T-cell (primary cell): ENCODE data around the gene TMEM232. TPM values are rescaled to one million over a fixed set of nuclear protein-coding genes. Genes with fewer than 3 reads are reported as not detected.

Experiments
- ATAC-seq, 4 experiments: fragments of 200-7000 bp in 3 of 4; fragments of 150-1000 bp in 1 of 4; cut with Tn5 transposase; replicated peaks in 1 of 4; 1 replicate in 3 of 4; 2 replicates in 1 of 4; pipeline ENCODE4 v1.10.0; 2021; ENCODE audit warnings: moderate library complexity in 3 of 4, mild to moderate bottlenecking in 2 of 4, moderate number of reproducible peaks in 1 of 4
- CTCF ChIA-PET, 2 donors: fragments of 300-600 bp; sonication (Branson Sonifier 250); formaldehyde crosslinking; loops; one replicate each; lab custom pipeline; 2022; ENCODE audit warnings: antibody characterized with exemption in 2 of 2; lab: Charles Lee
- POLR2A ChIA-PET, 2 donors: fragments of 300-600 bp; sonication (Branson Sonifier 250); formaldehyde crosslinking; loops; one replicate each; lab custom pipeline; 2022; ENCODE audit warnings: antibody characterized with exemption in 2 of 2; lab: Charles Lee
- DNase-seq, 35 experiments: peaks; one replicate each; pipeline versions ENCODE4 v3.0.0 to v3.0.0-alpha.2; 2013 to 2023
- H3K27ac ChIP-seq: one replicate; pipeline ENCODE4 v1.5.1; 2013; ENCODE audit warnings: low read length
- H3K27me3 ChIP-seq, 2 experiments: replicated peaks in 1 of 2; 1 replicate in 1 of 2; 2 replicates in 1 of 2; pipeline versions ENCODE4 v1.6.1 to v1.7.0; 2013; ENCODE audit warnings: low read length in 1 of 2, mixed read lengths in 1 of 2; ENCODE audit not compliant: control insufficient read depth in 2 of 2, insufficient read depth in 2 of 2; ENCODE audit errors: extremely low read depth in 1 of 2
- H3K36me3 ChIP-seq, 2 donors: 1 replicate in 1 of 2; 2 replicates in 1 of 2; pipeline versions ENCODE4 v1.6.1 to v1.7.0; 2013; ENCODE audit warnings: low read length in 1 of 2; ENCODE audit not compliant: control insufficient read depth in 2 of 2, insufficient read depth in 1 of 2; ENCODE audit errors: extremely low read depth in 1 of 2
- H3K4me1 ChIP-seq, 2 experiments: 1 replicate in 1 of 2; 2 replicates in 1 of 2; pipeline versions ENCODE4 v1.6.1 to v1.7.0; 2013; ENCODE audit warnings: low read length in 2 of 2, mixed read lengths in 1 of 2; ENCODE audit not compliant: insufficient read depth in 2 of 2, control insufficient read depth in 1 of 2; ENCODE audit errors: extremely low read depth in 1 of 2
- H3K4me3 ChIP-seq, 2 donors: 1 replicate in 1 of 2; 2 replicates in 1 of 2; pipeline versions ENCODE4 v1.5.1 to v1.7.0; 2013; ENCODE audit warnings: mild to moderate bottlenecking in 2 of 2, low read length in 1 of 2, moderate library complexity in 1 of 2; ENCODE audit not compliant: control insufficient read depth in 1 of 2; ENCODE audit errors: extremely low read depth in 1 of 2
- H3K9me3 ChIP-seq: 2 replicates; pipeline ENCODE4 v1.7.0; 2013
- H3K27ac Mint-ChIP-seq, 2 donors: one replicate each; pipeline ENCODE4 v1.8.0; 2020 to 2021; ENCODE audit warnings: mild to moderate bottlenecking in 2 of 2, mixed read lengths in 2 of 2
- H3K27me3 Mint-ChIP-seq, 2 donors: one replicate each; pipeline ENCODE4 v1.8.0; 2021 to 2022; ENCODE audit warnings: mixed read lengths in 2 of 2
- H3K36me3 Mint-ChIP-seq: one replicate; pipeline ENCODE4 v1.8.0; 2021; ENCODE audit warnings: mixed read lengths
- H3K4me1 Mint-ChIP-seq, 3 donors: one replicate each; pipeline ENCODE4 v1.8.0; 2020 to 2022; ENCODE audit warnings: mixed read lengths in 3 of 3, mild to moderate bottlenecking in 1 of 3
- H3K4me3 Mint-ChIP-seq, 3 donors: one replicate each; pipeline ENCODE4 v1.8.0; 2020 to 2022; ENCODE audit warnings: mild to moderate bottlenecking in 3 of 3, mixed read lengths in 3 of 3, moderate library complexity in 3 of 3
- H3K9me3 Mint-ChIP-seq, 3 donors: one replicate each; pipeline ENCODE4 v1.8.0; 2020 to 2022; ENCODE audit warnings: mixed read lengths in 3 of 3
- whole genome bisulfite sequencing: methylation state at CpG from one replicate; pipeline ENCODE4 v1.1.5; 2013; ENCODE audit warnings: missing lambda C conversion rate; ENCODE audit not compliant: insufficient coverage; 5-methylcytosine and 5-hydroxymethylcytosine counted together
- total RNA-seq, 35 experiments: library from RNA in 6 of 35; stranded (reverse) in 6 of 35; fragments of 120-200 nt in 1 of 35; gene quantifications; one replicate each; pipeline versions ENCODE4 v1.2.1 to v1.2.4 and lab custom pipeline; 2013 to 2026

Gene TMEM232
- total RNA-seq, 5 donors from 2014 or later (not counting 1 experiment from before 2014, with no cell fraction given) = 1.1 to 2.9 (median 1.5) TPM

DNA sequence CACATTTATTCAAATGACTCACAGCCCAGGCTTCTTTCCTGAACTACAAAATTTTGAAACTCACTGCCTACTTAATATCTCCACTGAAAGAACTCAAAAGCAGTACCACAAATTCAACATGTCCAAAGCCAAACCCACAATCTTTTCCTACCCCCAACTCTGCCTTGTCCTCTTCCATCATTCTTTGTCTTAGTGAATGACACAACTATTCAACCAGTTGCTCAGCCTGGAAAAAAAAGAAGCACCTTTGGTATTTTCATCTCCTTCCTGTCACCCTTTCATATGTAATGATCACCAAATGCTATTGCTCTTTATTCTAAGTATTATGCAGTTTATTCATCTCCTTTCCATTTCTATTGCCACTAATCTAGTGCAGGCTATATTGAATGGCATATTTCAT, 216.3 kb downstream of the TMEM232 start:
- Mint-ChIP-seq H3K4me1 (no peaks in the 10 kb centered on the region), H3K27me3 (peaks cover 0 to 14% of the 10 kb centered on the region in 2 donors), H3K27ac (no peak overlapping the region), H3K9me3 (no peaks in the 10 kb centered on the region), H3K36me3 (no peaks in the 10 kb centered on the region), H3K4me3 (no peak overlapping the region)
- Histone ChIP-seq H3K9me3 (no peaks in the 10 kb centered on the region), H3K27ac (no peak overlapping the region), H3K4me3 (no peak overlapping the region), H3K27me3 (no peaks in the 10 kb centered on the region), H3K4me1 (no peaks in the 10 kb centered on the region), H3K36me3 (no peaks in the 10 kb centered on the region)
- CTCF ChIA-PET = no interaction called here
- ATAC-seq (no peak), DNase-seq (no peak)
- POLR2A ChIA-PET = no interaction called here

DNA sequence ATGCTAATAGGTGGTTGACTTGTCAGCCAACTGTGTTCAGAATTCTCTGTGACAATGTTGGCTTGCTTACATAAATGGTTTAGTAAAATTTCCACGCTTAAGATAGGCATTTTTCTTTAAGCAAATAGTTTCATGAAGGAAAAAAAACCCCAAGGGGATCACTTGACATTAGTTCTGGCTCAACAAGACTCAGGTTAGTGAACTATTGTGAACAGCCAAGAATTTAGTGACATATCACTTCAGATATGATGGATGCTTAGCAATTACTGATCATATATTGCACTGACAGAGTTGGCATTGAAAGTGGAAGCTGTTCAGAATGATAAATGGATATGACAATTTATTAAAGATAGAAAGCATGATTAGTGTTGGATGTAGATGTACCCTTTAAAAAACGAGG, 218.5 kb downstream of the TMEM232 start:
- Histone ChIP-seq H3K4me1 (no peaks in the 10 kb centered on the region), H3K36me3 (no peaks in the 10 kb centered on the region), H3K9me3 (no peaks in the 10 kb centered on the region), H3K4me3 (no peak overlapping the region), H3K27ac (no peak overlapping the region), H3K27me3 (no peaks in the 10 kb centered on the region)
- 40% methylated on average over 1 of the region's 2 CpGs for WGBS
- H3K27me3 Mint-ChIP-seq = peaks cover 0 to 11% of the 10 kb centered on the region in 2 donors
- H3K4me1 Mint-ChIP-seq = no peaks in the 10 kb centered on the region
- no peaks in the 10 kb centered on the region for H3K9me3 Mint-ChIP-seq
- ATAC-seq (no peak), DNase-seq (no peak)
- ChIA-PET POLR2A (no interaction called here), CTCF (interaction anchor here in 1 of 2 donors (0.7 kb wide), 1 partner anchor 365 kb away, joined by 3 read pairs; no protein-coding TSS in a partner anchor)
- no peak overlapping the region for H3K4me3 Mint-ChIP-seq
- no peak overlapping the region for H3K27ac Mint-ChIP-seq
- H3K36me3 Mint-ChIP-seq = no peaks in the 10 kb centered on the region

GRCh38 chr5:110506378-110506777, 220.1 kb downstream of the TMEM232 start:
- POLR2A ChIA-PET = no interaction called here
- Histone ChIP-seq H3K36me3 (no peaks in the 10 kb centered on the region), H3K4me3 (no peak overlapping the region), H3K27ac (no peak overlapping the region), H3K4me1 (no peaks in the 10 kb centered on the region), H3K9me3 (no peaks in the 10 kb centered on the region), H3K27me3 (no peaks in the 10 kb centered on the region)
- no peak for ATAC-seq
- H3K4me3 Mint-ChIP-seq = no peak overlapping the region
- H3K27ac Mint-ChIP-seq = no peak overlapping the region
- CTCF ChIA-PET = no interaction called here
- no peaks in the 10 kb centered on the region for H3K9me3 Mint-ChIP-seq
- peaks cover 0 to 10% of the 10 kb centered on the region in 2 donors for H3K27me3 Mint-ChIP-seq
- no peak for DNase-seq
- H3K4me1 Mint-ChIP-seq = no peaks in the 10 kb centered on the region
- no peaks in the 10 kb centered on the region for H3K36me3 Mint-ChIP-seq

DNA sequence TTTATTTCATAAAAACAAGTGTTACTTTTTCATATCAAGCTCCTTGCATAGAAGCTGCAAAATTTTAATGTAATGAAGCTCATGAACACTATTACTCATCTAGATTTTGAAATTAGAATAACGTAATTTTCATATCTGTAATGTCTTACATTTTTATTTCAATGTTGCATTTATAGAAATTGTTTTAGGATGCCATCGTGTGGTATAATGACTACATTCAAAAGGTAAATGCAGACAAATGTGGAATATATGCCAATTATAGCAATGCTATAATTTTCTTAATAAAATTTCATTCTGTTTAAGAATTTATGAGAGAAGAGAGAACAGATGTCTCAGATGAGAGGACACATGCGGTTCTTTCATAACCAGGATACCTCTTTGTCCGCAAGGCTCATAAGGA, 230.2 kb downstream of the TMEM232 start:
- no CpG with 5 or more reads among the region's 4 CpGs for WGBS
- Histone ChIP-seq H3K9me3 (no peaks in the 10 kb centered on the region), H3K4me1 (no peaks in the 10 kb centered on the region), H3K36me3 (no peaks in the 10 kb centered on the region), H3K4me3 (no peak overlapping the region), H3K27me3 (no peaks in the 10 kb centered on the region), H3K27ac (no peak overlapping the region)
- no peaks in the 10 kb centered on the region for H3K4me1 Mint-ChIP-seq
- no peak overlapping the region for H3K4me3 Mint-ChIP-seq
- H3K9me3 Mint-ChIP-seq = no peaks in the 10 kb centered on the region
- no peaks in the 10 kb centered on the region for H3K36me3 Mint-ChIP-seq
- ChIA-PET CTCF (no interaction called here), POLR2A (no interaction called here)
- no peaks in the 10 kb centered on the region for H3K27me3 Mint-ChIP-seq
- DNase-seq = no peak
- no peak overlapping the region for H3K27ac Mint-ChIP-seq
- no peak for ATAC-seq

- CTCF ChIA-PET = no interaction called here
Measured at GRCh38 chr5:110492446-110492845, 234.0 kb downstream of the TMEM232 start.

DNA sequence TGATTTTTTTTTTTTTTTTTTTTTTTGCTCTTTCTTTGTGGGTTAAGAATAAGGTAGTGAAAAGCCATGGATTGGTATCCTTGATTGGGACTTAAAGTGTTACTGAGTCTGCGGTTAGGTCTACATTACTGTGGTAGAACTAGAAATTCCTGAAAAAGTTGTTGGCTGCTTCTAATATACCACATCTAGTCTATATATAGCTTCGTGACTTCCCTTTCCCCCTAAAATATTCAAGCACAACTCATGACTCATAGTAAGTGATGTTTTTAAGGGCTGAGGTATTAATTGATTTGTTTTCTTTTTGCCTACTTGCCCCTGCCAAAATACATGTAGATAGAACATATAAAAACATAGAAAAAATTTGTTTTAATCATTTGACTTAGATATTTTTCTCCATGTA, 247.6 kb downstream of the TMEM232 start:
- ChIA-PET POLR2A (no interaction called here), CTCF (no interaction called here)
- H3K4me3 Mint-ChIP-seq = no peak overlapping the region
- Histone ChIP-seq H3K36me3 (no peaks in the 10 kb centered on the region), H3K4me3 (no peak overlapping the region), H3K9me3 (no peaks in the 10 kb centered on the region), H3K4me1 (no peaks in the 10 kb centered on the region), H3K27ac (no peak overlapping the region), H3K27me3 (no peaks in the 10 kb centered on the region)
- H3K36me3 Mint-ChIP-seq = no peaks in the 10 kb centered on the region
- WGBS = no CpG with 5 or more reads among the region's 2 CpGs
- H3K27ac Mint-ChIP-seq = no peak overlapping the region
- peaks cover 2 to 14% (median 7%) of the 10 kb centered on the region in 3 donors for H3K9me3 Mint-ChIP-seq
- ATAC-seq = no peak
- no peak for DNase-seq
- H3K4me1 Mint-ChIP-seq = no peaks in the 10 kb centered on the region
- H3K27me3 Mint-ChIP-seq = peaks cover 0 to 10% of the 10 kb centered on the region in 2 donors

More at GRCh38 chr5:110492446-110492845, 234.0 kb downstream of the TMEM232 start:
- DNase-seq (no peak), ATAC-seq (no peak)
- POLR2A ChIA-PET = no interaction called here
- Mint-ChIP-seq H3K27ac (no peak overlapping the region), H3K36me3 (no peaks in the 10 kb centered on the region), H3K4me3 (no peak overlapping the region), H3K4me1 (no peaks in the 10 kb centered on the region), H3K27me3 (peaks cover 2 to 4% of the 10 kb centered on the region in 2 donors), H3K9me3 (peaks cover 0 to 5% (median 0%) of the 10 kb centered on the region in 3 donors)
- no peaks in the 10 kb centered on the region for H3K4me1 ChIP-seq
- H3K4me3 ChIP-seq = no peak overlapping the region
- no peak overlapping the region for H3K27ac ChIP-seq
- H3K27me3 ChIP-seq = no peaks in the 10 kb centered on the region
- H3K36me3 ChIP-seq = no peaks in the 10 kb centered on the region
- no peaks in the 10 kb centered on the region for H3K9me3 ChIP-seq

DNA sequence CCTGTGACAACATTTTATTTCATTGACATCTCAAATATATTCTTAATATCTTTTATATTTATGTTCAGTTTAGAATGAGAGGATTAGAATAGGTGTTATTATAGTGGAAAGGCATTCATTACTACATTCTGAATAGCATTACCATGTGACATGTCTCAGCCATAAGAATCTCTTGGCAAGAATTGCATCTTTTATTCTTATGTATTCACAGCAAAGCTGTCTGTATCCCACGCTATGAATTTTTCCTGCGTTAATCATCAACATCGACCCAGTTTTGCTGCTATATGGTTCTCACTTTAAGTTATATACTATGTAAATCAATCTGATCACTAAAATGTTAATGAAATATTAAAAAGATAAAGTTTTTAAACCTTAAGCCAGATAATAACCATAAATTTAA, 248.6 kb downstream of the TMEM232 start:
- Mint-ChIP-seq H3K9me3 (peaks cover 0 to 13% (median 6%) of the 10 kb centered on the region in 3 donors), H3K4me1 (no peaks in the 10 kb centered on the region), H3K36me3 (no peaks in the 10 kb centered on the region), H3K27me3 (peaks cover 0 to 10% of the 10 kb centered on the region in 2 donors), H3K4me3 (no peak overlapping the region), H3K27ac (no peak overlapping the region)
- no peaks in the 10 kb centered on the region for H3K36me3 ChIP-seq
- ChIA-PET POLR2A (no interaction called here), CTCF (no interaction called here)
- H3K4me1 ChIP-seq = no peaks in the 10 kb centered on the region
- H3K9me3 ChIP-seq = no peaks in the 10 kb centered on the region
- no CpG with 5 or more reads among the region's 3 CpGs for WGBS
- no peak overlapping the region for H3K4me3 ChIP-seq
- DNase-seq (no peak), ATAC-seq (no peak)
- no peak overlapping the region for H3K27ac ChIP-seq
- no peaks in the 10 kb centered on the region for H3K27me3 ChIP-seq
